T-helper 1 cell treated with Interleukin-12 subunit alpha and Interleukin-12 subunit beta and Interleukin-4 antibody, amounts not matched to agents 30 ng/mL and 1 ng/mL, for 36 hours (primary cell): Measurements from ENCODE around the gene CYP46A1. TPM values are rescaled to one million over a fixed set of nuclear protein-coding genes. Genes with fewer than 3 reads are reported as not detected.

ENCODE experiments used
- intact Hi-C: fragments of 100-400 bp; cut with micrococcal nuclease; formaldehyde crosslinking; loops from one replicate; pipeline ENCODE4 v1.15.1; 2024
- total RNA-seq: library from RNA; stranded (reverse); gene quantifications from 2 replicates; pipeline ENCODE4 v1.2.3, GENCODE V29; 2022

Gene CYP46A1
- total RNA-seq, 1 donor from 2014 or later = not detected

GRCh38 chr14:99687284-99688209 lies 3.4 kb downstream of the CYP46A1 start:
- intact Hi-C loops = no loop called here

- intact Hi-C loops = no loop called here
Observed at GRCh38 chr14:99688210-99688581, 4.1 kb downstream of the CYP46A1 start.

GRCh38 chr14:99688629-99689028 lies 4.5 kb downstream of the CYP46A1 start:
- intact Hi-C loops = no loop called here

GRCh38 chr14:99689266-99690236 lies 5.5 kb downstream of the CYP46A1 start:
- intact Hi-C loops = no loop called here

- intact Hi-C loops = no loop called here
Observed at GRCh38 chr14:99690636-99691035, 6.5 kb downstream of the CYP46A1 start.

- intact Hi-C loops = no loop called here
Observed at GRCh38 chr14:99691111-99691885, 7.2 kb downstream of the CYP46A1 start.

DNA sequence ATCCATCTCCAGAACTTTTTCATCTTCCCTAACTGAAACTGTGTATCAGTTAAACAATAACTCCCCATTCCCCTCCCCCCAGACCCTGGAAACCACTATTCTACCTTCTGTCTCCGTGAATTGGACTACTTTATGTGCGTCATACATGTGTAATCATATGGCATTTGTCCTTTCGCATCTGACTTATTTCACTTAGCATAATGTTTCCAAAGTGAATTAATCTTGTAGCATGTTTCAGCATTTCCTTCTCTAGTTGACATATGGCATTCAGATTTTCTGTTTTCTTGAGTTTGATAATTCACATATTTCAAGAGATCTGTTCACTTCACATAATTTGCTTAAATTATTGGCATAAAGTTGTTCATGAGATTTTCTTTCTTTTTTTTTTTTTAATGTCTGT lies 9.8 kb downstream of the CYP46A1 start:
- intact Hi-C loops = no loop called here

- intact Hi-C loops = no loop called here
Observed at GRCh38 chr14:99696929-99697328, 12.8 kb downstream of the CYP46A1 start.

GRCh38 chr14:99698236-99698635 lies 14.1 kb downstream of the CYP46A1 start:
- intact Hi-C loops = no loop called here

DNA sequence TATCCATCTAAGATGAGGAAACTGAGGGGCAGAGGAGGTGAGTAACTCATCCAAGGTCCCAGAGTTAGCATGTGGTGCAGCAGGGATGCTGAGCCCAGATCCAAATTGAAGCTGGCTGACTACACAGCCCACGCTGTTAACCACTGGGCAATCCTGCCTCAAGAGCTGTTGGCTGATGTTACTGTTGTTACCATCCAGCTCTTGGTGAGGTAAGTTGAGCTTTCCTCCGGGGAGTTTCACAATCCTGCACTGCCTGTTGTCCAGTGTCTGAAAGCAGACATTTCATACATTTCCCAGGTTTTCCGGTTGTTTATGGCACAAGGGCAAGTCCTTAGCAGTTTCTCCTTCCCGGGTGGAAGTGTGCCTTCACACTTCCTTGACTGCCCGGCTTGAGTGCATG lies 14.5 kb downstream of the CYP46A1 start:
- intact Hi-C loops = no loop called here

GRCh38 chr14:99699085-99699760 lies 15.1 kb downstream of the CYP46A1 start:
- intact Hi-C loops = no loop called here

GRCh38 chr14:99699861-99700260 lies 15.8 kb downstream of the CYP46A1 start:
- intact Hi-C loops = no loop called here

DNA sequence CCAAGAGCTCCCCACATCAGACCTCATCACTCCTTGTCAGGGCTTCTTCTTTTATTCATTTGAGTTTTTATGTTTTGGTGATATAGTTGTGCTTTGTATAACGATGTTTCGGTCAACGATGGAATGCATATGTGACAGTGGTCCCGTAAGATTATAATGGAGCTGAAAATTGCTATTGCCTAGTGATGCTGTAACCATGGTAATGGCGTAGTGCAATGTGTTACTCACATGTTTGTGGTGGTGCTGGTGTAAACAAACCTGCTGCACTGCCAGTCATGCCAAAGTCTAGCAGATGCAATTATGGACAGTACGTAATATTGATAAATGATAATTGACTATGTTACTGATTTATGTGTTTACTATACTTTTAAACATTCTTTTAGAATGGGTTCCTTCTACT lies 16.3 kb downstream of the CYP46A1 start:
- intact Hi-C loops = no loop called here

GRCh38 chr14:99701260-99701659 lies 17.2 kb downstream of the CYP46A1 start:
- intact Hi-C loops = no loop called here

- intact Hi-C loops = no loop called here
Observed at GRCh38 chr14:99702115-99702514, 18.0 kb downstream of the CYP46A1 start.

DNA sequence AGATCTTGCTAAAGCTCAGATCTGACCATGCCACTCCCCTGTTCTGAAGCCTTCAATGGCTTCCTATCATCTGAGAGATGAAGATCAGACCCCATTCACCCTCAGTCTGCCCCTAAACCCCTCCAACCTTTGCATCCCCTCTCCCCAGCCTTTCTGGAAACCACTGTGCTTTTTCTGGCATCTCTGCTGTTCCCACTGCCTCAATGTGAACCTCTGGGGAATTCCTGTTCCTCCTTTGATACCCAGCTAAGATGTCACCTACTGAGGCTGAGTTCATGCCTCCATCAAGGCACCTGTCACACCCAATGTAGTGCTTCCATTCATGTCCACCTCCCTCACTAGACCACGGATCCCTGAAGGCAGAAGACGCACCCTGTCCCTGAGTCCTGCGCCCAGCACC lies 19.3 kb downstream of the CYP46A1 start:
- intact Hi-C loops = no loop called here

- intact Hi-C loops = no loop called here
Observed at GRCh38 chr14:99704037-99704436, 19.9 kb downstream of the CYP46A1 start.

GRCh38 chr14:99706107-99706900 lies 22.2 kb downstream of the CYP46A1 start:
- intact Hi-C loops = no loop called here

DNA sequence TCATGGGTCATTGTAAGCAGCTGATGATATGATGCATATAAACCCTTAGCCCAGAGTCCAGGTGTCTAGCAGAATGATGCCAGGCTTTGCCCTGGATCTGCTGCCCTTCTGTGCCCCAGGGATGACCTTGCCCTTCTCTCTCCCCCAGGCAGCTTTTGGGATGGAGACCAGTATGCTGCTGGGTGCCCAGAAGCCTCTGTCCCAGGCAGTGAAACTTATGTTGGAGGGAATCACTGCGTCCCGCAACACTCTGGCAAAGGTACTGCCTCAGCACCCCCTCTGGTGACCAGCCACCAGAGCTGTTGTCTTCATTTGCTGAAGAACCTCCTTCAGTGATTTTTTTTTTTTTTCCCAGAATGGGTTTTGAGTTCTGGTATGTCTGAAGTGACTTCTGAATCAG lies 23.3 kb downstream of the CYP46A1 start:
- intact Hi-C loops = no loop called here

DNA sequence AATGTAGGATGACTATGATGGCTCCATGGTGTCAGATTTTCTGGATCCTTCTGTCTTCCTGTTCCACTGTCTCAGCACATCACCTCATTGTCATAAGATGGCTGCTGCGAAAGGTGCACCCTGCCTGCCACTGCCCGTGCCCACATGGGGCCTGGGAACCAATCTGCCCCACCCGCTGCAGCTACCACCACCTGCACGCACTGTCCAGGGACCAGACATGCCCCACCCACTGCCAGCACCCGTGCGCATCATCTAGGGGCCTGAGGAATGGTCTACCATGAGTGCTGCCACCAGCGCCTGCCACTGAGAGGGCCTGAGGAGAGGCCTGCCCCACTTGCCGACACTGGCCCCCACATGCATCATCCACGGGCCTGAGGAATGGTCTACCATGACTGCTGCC lies 23.8 kb downstream of the CYP46A1 start:
- intact Hi-C loops = no loop called here
